ENCODE data around the gene MMP10.
"Not testable (repeated sequence)": the region's sequence is repeated elsewhere in the genome, so short reads cannot be mapped to it uniquely, and the experiment has no call there.

Gene MMP10

DNA sequence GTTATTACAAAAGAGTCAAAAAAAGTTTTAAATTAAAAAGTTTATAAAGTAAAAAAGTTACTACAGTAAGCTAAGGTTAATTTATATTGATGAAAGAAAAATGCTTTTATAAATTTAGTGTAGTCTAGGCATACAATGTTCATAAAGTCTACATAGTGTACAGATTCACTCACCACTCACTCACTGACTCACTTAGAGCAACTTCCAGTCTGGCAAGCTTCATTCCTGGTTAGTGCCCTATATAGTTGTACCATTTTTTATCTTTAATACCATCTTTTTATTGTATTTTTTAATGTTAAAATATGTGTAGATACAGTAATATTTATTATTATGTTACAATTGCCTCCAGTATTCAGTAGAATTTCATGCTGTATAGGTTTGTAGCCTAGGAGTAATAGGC lies 2.6 kb upstream of the MMP10 start:
- DNase-seq, result no peak

GRCh38 chr11:102781676-102782075 lies 1.2 kb upstream of the MMP10 start:
- no peak for DNase-seq

- no peak for DNase-seq
These were observed 4.0 kb downstream of the MMP10 start for GRCh38 chr11:102776454-102776853.

DNA sequence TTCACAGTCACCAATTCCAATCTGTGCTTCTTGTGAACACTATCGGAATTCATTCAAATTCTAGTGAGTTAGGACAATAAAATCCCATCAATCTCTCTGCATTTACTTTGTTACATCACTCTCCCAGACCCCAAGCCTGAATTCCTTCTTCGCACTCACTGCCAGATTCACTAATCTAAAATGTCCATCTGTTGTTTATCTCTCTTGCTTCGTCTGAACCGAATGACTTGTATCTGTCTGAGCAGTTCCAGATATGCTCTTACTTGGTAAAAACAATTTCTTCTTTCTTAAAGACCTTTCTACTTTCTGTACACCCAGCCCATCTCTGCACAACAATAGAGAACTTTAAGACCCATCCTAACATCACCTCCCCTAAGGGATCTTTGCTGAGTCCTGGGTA lies 7.0 kb downstream of the MMP10 start:
- DNase-seq, result no peak

GRCh38 chr11:102771351-102771750 lies 9.1 kb downstream of the MMP10 start:
- DNase-seq, result no peak

DNA sequence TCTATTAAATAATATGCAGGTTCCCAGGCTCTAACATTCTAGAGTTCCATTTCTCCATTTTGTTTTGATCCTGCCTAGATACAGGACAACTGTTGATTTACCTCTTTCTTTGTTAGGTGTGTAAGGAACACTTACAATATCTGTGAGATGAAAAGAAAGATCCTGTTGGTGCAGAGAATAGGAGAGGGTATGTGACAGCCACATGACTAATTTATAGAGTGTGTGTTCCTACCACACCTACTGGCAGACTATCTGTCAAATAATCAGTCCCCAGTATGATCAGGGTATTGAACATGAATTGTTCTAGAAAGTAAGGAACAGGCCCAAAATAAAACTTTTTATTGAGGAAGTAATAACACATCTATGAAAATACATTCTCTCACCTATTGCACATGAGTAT lies 10.2 kb downstream of the MMP10 start:
- DNase-seq, result no peak

GRCh38 chr11:102767800-102768199 lies 12.6 kb downstream of the MMP10 start:
- DNase-seq, result no peak

DNA sequence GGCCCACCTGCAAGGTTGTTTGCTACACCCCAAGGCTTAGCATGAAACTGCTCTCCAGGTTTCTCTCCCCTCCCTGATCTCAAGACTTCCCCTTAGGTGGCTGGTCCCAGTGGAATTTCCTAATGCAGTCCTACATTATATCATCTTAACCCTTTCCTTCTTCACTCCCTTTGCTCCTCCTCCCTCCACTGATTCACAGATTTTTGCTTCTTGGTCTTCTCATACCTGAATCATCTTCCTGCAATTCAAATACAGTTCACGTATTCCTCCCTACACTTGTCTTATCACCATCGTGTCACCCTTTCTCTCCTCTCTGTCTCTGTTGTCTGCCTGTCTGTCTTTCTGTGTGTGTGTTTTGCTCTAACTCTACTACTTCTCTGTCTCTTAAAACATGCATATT lies 17.0 kb downstream of the MMP10 start:
- DNase-seq, result no peak

DNA sequence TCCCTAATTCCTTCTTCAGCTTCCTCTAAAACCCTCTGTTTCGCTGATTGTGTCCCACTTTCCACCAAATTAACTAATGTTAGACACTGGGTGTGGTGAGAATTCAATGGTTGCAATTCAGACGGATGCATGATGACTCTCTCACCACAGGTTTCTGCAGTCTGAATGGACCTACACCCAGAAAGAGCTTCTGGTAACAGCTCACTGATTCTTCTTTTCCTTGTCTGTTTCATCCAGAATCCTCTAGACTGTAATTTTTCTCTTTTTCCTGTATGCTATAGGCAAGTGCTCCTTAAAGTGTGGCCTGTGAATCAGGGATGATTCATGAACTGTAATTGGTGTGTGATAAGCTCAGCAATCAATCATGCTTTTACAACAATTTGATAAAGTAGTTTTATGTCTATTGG lies 18.1 kb downstream of the MMP10 start:
- no peak for DNase-seq

GRCh38 chr11:102761646-102762238 lies 18.7 kb downstream of the MMP10 start:
- no peak for DNase-seq

GRCh38 chr11:102760344-102761035 lies 19.9 kb downstream of the MMP10 start:
- DNase-seq, result no peak

DNA sequence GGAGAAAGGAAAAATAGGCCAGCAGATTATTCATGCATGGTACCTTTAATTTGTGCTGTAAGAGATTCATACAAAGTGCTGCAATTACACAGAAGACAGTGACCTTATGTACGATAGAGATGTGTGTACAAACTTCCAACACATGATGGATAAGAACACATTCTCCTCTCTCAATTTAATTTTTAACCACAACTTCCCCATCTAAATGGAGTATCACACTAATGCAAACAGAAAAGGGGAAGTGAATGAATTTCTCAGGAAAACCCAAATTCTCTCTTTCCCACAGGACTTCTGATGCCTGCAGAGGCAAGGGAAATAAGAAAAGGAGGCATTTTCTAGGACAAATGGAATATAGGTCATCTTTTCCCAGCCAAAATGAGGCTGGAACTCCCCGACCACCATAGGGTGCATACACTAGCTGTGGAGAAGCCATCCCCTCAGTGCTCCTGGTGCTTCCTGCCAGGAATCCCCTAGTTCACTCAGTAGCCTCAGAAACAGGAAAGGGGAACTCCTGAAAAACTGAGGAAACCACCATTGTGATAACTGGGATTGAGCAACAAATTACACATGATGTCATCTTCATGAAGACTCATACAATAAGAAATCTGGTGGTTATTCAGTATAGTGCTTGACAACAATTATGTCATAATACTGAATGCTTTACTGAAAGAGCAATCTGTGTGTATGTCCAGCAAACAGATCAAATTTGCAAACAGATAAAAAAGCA lies 22.4 kb downstream of the MMP10 start:
- no peak for DNase-seq

DNA sequence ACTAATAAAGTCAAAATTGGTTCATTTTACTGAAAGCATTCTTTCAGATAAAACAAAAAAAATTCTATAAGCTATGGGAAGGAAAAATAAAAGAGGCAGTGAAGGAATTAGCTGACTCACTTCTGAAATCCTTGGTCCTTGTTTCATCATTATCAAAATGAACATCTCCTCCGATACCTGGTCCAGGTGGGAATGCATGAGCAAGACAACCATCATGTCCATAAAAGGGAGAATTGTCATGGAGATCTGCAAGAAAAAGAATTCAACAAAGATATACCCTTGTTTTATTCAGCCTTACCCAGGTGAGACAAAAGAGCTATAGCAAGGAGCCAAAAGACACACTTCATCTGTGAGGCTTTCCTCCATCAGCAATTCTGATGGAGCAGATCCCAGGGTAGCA lies 27.2 kb downstream of the MMP10 start:
- no peak for DNase-seq

DNA sequence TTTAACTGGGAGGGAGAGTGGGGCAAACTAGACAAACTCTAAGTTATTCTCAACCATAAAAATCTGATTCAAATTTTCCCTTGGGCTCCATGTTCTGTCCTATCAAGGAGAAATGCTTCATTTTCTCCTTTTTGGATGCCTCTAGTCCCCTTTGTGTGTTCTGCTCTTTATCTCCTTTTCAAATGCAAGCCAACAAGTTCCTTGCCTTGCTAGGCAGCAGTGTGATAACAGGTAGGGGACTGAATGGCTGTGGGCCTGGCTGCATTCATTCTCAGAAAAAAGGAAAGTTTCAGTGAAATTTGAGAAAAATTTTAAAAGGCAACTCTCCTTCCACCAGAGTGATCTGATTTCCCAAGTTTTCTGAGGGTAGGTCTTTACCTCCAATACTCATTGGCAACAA lies 28.8 kb downstream of the MMP10 start:
- DNase-seq, result no peak

GRCh38 chr11:102749101-102749722 lies 31.2 kb downstream of the MMP10 start:
- DNase-seq, result no peak

GRCh38 chr11:102746746-102747578 lies 33.5 kb downstream of the MMP10 start:
- not testable (repeated sequence) for DNase-seq

DNA sequence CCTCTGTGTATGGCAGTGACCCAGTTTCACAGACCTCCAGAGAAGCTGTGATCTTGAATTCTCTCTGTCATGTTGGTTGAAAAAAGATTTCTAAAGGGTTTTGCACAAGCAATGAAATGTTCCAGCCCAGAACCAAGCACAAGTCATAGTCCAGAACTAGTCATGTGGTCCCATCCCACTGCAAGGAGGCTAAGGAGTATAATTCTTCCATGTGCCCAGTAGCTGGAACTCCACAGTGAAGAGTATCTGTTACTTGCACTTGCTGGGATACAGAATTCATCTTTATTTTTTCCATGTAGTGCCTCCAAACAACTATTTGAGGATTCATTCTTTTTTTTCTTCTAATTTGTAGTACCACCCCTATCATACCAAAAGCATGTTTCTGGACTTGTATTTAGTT lies 45.8 kb downstream of the MMP10 start:
- no peak for DNase-seq

DNA sequence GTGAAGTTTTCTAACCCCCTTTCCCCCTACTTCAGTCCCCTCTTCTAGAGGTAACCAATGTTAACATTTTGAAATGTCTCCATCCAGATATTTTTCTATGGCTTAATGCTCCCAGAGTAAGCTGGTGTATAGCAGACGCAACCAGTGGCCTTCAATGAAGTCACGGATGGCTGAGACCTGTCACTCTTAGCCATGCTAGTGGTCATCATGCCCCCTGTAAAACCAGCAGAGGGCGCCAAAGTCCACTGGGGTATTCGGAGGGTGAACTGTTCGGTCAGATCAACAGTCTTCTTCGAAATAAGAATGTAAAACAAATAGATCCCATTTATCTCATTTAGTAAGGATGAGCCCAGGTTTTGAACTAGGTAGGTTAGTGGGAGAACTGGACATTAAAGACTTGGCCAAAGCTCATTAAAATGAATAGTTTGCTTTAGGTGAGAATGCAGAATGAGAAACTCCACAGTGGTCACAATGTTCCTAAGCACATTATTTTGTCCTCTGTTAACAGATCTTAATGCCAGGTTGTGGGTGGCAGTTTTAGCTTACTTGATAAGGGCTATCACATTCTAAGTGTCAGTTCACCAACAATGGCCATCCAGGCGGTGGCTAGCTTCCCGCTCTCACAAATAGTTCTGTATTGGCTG lies 47.1 kb downstream of the MMP10 start:
- DNase-seq, result no peak

GRCh38 chr11:102730944-102731343 lies 49.5 kb downstream of the MMP10 start:
- not testable (repeated sequence) for DNase-seq

DNA sequence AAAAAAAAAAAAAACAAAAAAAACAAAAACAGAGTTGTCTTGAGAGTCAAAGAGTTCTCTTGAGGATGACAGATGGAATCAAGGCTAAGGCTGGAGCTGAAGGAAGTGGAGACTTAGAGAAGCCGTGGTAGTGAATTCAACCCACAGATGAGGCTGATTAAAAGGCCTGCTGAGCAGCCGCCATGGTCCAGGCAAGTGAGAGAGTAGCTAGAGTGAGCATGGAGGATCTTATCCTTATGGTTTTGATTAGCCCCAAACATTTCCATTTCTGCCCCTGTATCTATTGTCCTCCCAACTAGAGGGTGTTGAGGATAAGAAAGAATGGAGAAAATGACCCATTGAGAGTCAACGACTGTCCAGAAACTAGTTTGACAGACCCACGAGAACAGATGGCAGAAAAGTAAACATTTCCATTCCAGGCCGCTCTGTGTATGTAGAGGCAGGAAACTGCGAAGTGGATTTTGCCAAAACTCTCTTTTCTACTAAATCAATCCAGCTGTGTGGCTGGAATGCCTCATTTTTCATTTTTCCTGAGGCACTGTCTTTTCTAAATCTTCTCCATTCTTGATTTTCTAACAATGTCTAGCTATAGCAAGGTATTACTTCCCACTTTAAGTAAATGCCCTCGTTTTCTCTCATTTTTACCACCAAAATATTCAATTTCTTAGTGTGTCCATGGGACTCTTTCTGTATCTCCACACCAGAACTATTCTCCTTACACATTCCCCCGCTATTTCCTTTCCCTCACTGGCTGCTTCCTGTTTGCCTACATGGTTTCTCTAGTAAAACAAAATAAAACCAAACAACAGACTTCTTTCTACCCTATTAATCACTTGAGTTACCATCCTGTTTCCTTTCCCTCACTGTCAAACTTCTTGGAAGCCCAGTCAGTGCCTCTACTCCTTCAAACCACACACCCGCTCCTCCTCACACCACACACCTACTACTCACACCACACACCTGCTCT lies 50.3 kb downstream of the MMP10 start:
- DNase-seq, result no peak

GRCh38 chr11:102727890-102728289 lies 52.5 kb downstream of the MMP10 start:
- DNase-seq, result no peak

Measured in NCI-H1694 treated with DMSO at 0.1 percent for 48 hours (cell line).